Inflammatory macrophage treated with lipopolysaccharide for 4 hours (primary cell): ENCODE results near the gene TBC1D3D.
"Not testable (repeated sequence)": the region's sequence is repeated elsewhere in the genome, so short reads cannot be mapped to it uniquely, and the experiment has no call there.

Source experiments
- DNase-seq: peaks from one replicate; pipeline ENCODE4 v3.0.0-alpha.2; 2020

The TBC1D3D gene

GRCh38 chr17:38003676-38004075 is at the start of gene TBC1D3D:
Gene TBC1D3D (plus strand): TSS chr17:38003976. CDS start chr17:38005561, 1,585 bp downstream.
- DNase-seq, result not testable (repeated sequence)

DNA sequence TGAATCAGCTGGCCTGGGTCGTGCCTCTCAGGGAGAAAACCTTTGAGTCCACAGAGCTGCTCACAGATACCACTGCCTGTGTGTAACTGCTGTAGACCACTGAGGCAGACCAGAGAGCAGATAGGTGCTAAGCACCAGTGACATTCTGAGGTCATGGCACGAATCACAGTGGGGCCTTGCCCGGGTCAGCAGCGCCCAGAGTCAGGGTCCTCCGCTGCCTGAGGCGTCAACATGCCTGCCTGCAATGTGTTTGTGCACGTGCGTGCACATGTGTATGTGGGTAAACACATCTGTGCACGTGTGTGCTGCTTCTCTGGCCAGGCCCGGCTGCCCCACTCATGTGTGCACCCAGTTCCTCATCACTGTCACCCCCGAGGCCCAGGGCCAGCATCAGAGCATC is 14.8 kb upstream of the TBC1D3D start, which contains the start of gene TBC1D3L:
TSS of gene TBC1D3L (minus strand) at position 101 of the 400 bp plus-strand sequence. CDS start 1,540 bp downstream, outside the sequence.
- not testable (repeated sequence) for DNase-seq
